Dendritic cell treated with granulocyte-macrophage colony-stimulating factor and Interleukin-4, amounts not matched to agents 40 ng/mL and 50 ng/mL, for 4 days (primary cell): ENCODE measurements around the gene KLHL17.

ENCODE experiments used
- H3K27ac Mint-ChIP-seq: one replicate; pipeline ENCODE4 v1.8.0; 2022; ENCODE audit warnings: mild to moderate bottlenecking, mixed read lengths
- H3K27me3 Mint-ChIP-seq: one replicate; pipeline ENCODE4 v1.8.0; 2022; ENCODE audit warnings: mild to moderate bottlenecking, mixed read lengths
- H3K36me3 Mint-ChIP-seq: one replicate; pipeline ENCODE4 v1.8.0; 2022; ENCODE audit warnings: low read depth, mixed read lengths
- H3K4me1 Mint-ChIP-seq: one replicate; pipeline ENCODE4 v1.8.0; 2022; ENCODE audit warnings: low read depth, mixed read lengths
- H3K4me3 Mint-ChIP-seq: one replicate; pipeline ENCODE4 v1.8.0; 2022; ENCODE audit warnings: mild to moderate bottlenecking, moderate library complexity, mixed read lengths
- H3K9me3 Mint-ChIP-seq: one replicate; pipeline ENCODE4 v1.8.0; 2022; ENCODE audit warnings: mixed read lengths
- intact Hi-C: fragments of 100-400 bp; cut with micrococcal nuclease; formaldehyde crosslinking; loops from one replicate; pipeline ENCODE4 v1.15.0; 2022

Gene KLHL17

GRCh38 chr1:938088-938683 is 22.2 kb upstream of the KLHL17 start:
- no peak overlapping the region for H3K4me3 Mint-ChIP-seq
- H3K9me3 Mint-ChIP-seq: no peaks in the 10 kb centered on the region
- H3K27me3 Mint-ChIP-seq: peaks cover 76% of the 10 kb centered on the region
- no peak overlapping the region for H3K27ac Mint-ChIP-seq
- intact Hi-C loops: no loop called here
- peaks cover 14% of the 10 kb centered on the region for H3K4me1 Mint-ChIP-seq
- no peaks in the 10 kb centered on the region for H3K36me3 Mint-ChIP-seq

DNA sequence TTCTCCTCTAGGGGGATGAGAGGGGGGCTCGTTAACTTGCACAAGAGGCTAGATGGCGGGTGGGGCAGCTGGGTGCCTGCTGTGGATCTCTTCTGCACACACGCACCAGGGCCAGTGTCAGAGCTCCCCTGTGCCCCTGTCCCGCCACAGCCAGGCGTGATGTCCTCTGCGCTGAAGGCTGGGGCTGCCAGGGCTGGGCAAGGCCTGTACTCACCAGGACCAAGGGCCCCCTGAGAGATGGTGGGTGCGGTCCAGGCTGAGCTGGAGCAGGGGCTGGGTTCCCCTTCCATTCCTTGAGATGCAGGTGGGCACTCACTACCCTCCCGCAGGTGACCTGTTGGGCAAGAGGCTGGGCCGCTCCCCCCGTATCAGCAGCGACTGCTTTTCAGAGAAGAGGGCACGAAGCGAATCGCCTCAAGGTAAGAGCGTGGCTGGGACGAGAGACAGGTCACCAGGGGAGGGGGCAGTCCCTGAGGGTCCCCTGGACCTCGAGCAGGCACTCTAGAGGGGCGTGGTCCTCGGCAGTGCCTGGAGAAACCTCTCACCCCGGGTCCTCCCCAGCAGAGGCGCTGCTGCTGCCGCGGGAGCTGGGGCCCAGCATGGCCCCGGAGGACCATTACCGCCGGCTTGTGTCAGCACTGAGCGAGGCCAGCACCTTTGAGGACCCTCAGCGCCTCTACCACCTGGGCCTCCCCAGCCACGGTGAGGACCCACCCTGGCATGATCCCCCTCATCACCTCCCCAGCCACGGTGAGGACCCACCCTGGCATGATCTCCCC is 21.5 kb upstream of the KLHL17 start:
- H3K4me3 Mint-ChIP-seq: no peak overlapping the region
- no peak overlapping the region for H3K27ac Mint-ChIP-seq
- H3K27me3 Mint-ChIP-seq: peaks cover 77% of the 10 kb centered on the region
- H3K36me3 Mint-ChIP-seq: peaks cover 7% of the 10 kb centered on the region
- peaks cover 16% of the 10 kb centered on the region for H3K4me1 Mint-ChIP-seq
- intact Hi-C loops: no loop called here
- H3K9me3 Mint-ChIP-seq: no peaks in the 10 kb centered on the region

DNA sequence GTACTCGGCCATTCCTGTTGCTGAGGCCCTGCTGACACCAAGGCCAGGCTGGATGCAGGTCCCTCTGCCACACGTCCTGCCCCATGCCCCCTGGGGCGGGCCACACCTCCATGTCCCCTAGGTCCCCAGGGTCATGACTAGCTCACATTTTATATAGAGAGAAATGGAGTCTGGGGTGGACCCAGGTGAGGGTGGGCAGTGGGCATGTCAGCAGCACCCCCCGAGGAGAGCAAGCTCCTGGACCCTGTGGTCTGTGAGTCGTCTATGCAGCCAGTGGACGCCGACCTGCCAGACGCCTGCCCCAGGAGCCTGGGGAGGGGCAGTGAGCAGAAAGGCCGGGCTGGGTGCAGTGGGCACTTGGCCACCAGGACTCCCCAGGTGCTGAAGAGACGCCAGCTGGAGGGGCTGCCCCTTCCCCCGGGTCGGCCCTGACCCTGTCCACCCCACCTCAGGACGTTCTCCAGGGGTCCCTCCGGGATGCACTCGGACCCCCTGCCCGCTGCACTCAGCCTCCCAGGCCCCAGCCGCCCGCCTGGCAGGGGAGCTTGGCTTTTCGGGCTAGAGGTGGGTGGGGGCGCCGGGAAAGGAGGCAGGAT is 20.8 kb upstream of the KLHL17 start:
- Mint-ChIP-seq H3K4me3 (no peak overlapping the region), H3K36me3 (peaks cover 14% of the 10 kb centered on the region), H3K27me3 (peaks cover 83% of the 10 kb centered on the region), H3K9me3 (no peaks in the 10 kb centered on the region), H3K27ac (no peak overlapping the region), H3K4me1 (peaks cover 16% of the 10 kb centered on the region)
- intact Hi-C loops: no loop called here

- no peaks in the 10 kb centered on the region for H3K9me3 Mint-ChIP-seq
- intact Hi-C loops: no loop called here
- no peak overlapping the region for H3K4me3 Mint-ChIP-seq
- peaks cover 16% of the 10 kb centered on the region for H3K4me1 Mint-ChIP-seq
- no peak overlapping the region for H3K27ac Mint-ChIP-seq
- peaks cover 76% of the 10 kb centered on the region for H3K27me3 Mint-ChIP-seq
- peaks cover 21% of the 10 kb centered on the region for H3K36me3 Mint-ChIP-seq
Measured at GRCh38 chr1:940107-941014, 20.0 kb upstream of the KLHL17 start.

- intact Hi-C loops: no loop called here
- Mint-ChIP-seq H3K4me3 (peak overlapping the region; percentile 56), H3K36me3 (peaks cover 29% of the 10 kb centered on the region), H3K27me3 (peaks cover 70% of the 10 kb centered on the region), H3K27ac (no peak overlapping the region), H3K4me1 (peaks cover 16% of the 10 kb centered on the region), H3K9me3 (no peaks in the 10 kb centered on the region)
Measured at GRCh38 chr1:941015-941587, 19.3 kb upstream of the KLHL17 start.

DNA sequence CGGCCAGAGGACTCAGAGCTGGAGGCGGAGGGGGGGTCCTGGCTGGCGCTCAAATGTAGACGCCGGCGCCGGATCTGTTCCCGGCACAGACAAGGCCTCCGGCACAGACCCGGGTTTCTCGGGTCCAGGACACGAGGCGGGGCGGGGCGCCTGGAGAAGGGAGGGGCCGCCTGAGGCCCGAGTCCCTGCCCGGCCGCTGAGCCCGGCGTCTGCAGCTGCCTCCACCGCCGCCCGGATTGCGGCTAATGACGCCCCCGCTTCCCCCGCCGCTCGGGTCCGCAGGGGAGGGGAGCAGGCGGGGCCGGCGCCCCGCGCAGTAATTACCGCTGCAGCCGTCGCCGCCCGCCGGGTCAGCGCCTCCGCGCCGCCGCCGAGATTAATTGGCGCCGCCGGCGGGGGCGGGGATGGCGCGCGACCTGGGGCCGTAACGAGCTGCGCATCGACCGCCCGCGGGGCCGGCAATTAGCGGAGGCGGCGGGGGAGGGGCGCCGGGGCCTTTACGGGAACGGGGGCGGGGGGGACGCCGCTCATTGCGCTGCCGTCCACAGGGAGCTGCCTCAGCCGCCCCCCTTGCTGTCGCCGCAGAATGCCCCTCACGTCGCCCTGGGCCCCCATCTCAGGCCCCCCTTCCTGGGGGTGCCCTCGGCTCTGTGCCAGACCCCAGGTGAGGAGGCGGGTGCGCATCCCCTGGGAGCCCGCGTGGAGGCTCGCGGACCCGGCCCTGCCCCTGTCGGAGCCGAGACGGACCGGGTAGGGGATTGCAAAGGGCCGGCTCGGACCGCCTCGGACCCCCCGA is 18.6 kb upstream of the KLHL17 start:
- Mint-ChIP-seq H3K27ac (no peak overlapping the region), H3K9me3 (no peaks in the 10 kb centered on the region), H3K4me3 (peak overlapping the region; percentile 56), H3K36me3 (peaks cover 35% of the 10 kb centered on the region), H3K4me1 (peaks cover 16% of the 10 kb centered on the region), H3K27me3 (peaks cover 64% of the 10 kb centered on the region)
- intact Hi-C loops: no loop called here

- Mint-ChIP-seq H3K27me3 (peaks cover 60% of the 10 kb centered on the region), H3K9me3 (no peaks in the 10 kb centered on the region), H3K36me3 (peaks cover 42% of the 10 kb centered on the region), H3K4me1 (peaks cover 16% of the 10 kb centered on the region), H3K4me3 (no peak overlapping the region), H3K27ac (no peak overlapping the region)
- intact Hi-C loops: no loop called here
Measured at GRCh38 chr1:942411-942821, 18.0 kb upstream of the KLHL17 start.

DNA sequence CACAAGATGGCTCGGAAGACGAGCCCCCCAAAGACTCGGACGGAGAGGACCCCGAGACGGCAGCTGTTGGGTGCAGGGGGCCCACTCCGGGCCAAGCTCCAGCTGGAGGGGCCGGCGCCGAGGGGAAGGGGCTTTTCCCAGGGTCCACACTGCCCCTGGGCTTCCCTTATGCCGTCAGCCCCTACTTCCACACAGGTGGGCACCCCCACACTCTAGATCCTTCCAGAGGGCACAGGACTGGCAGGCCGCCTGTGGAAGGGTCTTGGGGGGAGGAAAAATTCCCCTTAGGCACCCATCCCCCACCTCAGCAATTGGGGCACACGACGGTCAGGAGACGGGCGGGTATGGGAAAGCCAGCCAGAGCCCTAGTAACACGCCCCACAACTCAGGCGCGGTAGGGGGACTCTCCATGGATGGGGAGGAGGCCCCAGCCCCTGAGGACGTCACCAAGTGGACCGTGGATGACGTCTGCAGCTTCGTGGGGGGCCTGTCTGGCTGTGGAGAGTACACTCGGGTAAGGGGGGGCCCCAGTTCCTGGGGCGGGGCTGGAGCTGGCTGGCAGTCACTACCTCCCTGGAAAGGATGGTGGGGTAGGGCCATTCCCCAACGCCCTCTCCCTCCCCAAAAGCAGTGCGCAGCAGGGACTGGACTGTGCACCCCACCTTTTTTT is 17.4 kb upstream of the KLHL17 start:
- H3K4me1 Mint-ChIP-seq: peaks cover 16% of the 10 kb centered on the region
- peaks cover 48% of the 10 kb centered on the region for H3K36me3 Mint-ChIP-seq
- peaks cover 55% of the 10 kb centered on the region for H3K27me3 Mint-ChIP-seq
- H3K27ac Mint-ChIP-seq: no peak overlapping the region
- H3K4me3 Mint-ChIP-seq: no peak overlapping the region
- intact Hi-C loops: no loop called here
- H3K9me3 Mint-ChIP-seq: no peaks in the 10 kb centered on the region

DNA sequence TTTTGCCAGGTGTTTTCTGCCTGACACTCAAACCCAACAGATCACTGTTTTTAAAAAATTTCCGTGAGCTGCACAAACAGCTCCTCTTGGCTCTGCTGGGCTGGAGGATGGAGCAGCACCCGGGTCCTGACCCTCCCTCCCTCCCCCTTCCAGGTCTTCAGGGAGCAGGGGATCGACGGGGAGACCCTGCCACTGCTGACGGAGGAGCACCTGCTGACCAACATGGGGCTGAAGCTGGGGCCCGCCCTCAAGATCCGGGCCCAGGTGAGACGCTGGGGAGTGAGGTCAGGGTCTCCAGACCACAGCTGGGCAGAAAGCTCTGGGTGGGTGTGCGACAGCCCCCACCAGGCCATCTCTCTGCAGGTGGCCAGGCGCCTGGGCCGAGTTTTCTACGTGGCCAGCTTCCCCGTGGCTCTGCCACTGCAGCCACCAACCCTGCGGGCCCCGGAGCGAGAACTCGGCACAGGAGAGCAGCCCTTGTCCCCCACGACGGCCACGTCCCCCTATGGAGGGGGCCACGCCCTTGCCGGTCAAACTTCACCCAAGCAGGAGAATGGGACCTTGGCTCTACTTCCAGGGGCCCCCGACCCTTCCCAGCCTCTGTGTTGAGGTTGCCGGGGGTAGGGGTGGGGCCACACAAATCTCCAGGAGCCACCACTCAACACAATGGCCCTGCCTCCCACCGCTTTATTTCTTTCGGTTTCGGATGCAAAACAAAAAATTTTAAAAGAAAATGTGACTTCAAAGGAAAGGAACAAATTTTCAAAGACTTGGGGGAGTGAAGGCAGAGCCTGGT is 16.6 kb upstream of the KLHL17 start:
- intact Hi-C loops: no loop called here
- Mint-ChIP-seq H3K4me3 (no peak overlapping the region), H3K9me3 (no peaks in the 10 kb centered on the region), H3K36me3 (peaks cover 55% of the 10 kb centered on the region), H3K4me1 (peaks cover 16% of the 10 kb centered on the region), H3K27ac (no peak overlapping the region), H3K27me3 (peaks cover 48% of the 10 kb centered on the region)

DNA sequence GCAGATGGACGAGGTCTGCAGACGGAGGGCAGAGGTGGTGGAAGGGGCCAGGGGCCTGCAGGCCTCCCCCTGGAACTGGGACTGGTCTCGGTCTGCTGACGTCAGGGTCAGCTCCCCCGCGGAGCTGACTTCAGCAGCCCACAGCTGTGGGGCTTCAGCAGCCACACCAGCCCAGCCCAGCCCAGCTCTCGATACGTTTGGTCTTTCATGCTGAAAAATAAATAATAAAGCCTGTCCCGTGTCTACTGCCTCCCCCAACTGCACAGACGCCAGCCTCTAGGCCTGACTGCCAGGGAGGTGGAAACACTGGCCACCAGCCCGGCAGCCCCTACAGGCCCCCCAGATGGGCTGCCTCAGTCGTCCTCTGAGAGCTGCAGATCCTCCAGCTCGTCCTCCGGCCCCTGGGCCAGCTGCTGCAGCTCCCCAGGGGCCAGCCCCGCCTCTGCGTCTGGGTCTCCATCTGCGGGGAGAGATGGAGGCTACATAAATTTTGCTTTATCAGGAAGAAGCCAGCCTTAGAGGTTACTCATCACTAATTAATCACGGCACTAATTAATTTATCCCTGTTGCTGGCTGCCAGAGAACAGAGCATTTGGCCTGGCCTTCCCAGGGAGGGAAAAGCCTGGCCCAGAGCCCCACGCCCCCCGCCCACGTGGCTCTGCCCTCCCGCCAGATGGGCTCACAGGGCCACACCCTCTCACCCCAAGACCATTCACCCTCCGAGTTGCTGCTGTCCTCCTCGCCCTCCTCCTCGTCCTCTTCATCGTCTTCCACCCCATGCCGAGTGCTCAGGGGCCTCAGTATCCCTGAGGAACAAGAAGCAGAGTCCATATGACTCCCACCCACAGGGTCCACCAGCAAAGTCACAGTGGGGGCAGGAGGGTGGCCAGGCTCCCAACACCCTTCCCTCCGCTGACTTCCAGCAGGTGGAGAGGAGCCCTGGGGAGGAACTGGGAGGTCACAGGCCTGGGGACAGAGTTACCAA is 15.8 kb upstream of the KLHL17 start:
- H3K4me1 Mint-ChIP-seq: peaks cover 16% of the 10 kb centered on the region
- peaks cover 64% of the 10 kb centered on the region for H3K36me3 Mint-ChIP-seq
- H3K27ac Mint-ChIP-seq: no peak overlapping the region
- H3K27me3 Mint-ChIP-seq: peaks cover 39% of the 10 kb centered on the region
- H3K4me3 Mint-ChIP-seq: no peak overlapping the region
- H3K9me3 Mint-ChIP-seq: no peaks in the 10 kb centered on the region
- intact Hi-C loops: no loop called here
